Neural progenitor cell (in vitro differentiated cells): Measurements from ENCODE around the gene MSANTD1.

ENCODE experiments used
- CTCF ChIP-seq: fragments of 200-600 bp; sonication (generic); IDR thresholded peaks from 2 replicates; pipeline ENCODE4 v1.5.1; 2017; ENCODE audit warnings: antibody characterized with exemption, mild to moderate bottlenecking
- EZH2 ChIP-seq: fragments of 200-600 bp; sonication (generic); IDR thresholded peaks from 2 replicates; pipeline ENCODE4 v1.6.1; 2017; ENCODE audit warnings: antibody characterized with exemption, mild to moderate bottlenecking, moderate library complexity
- EZH2phosphoT487 ChIP-seq: fragments of 200-600 bp; sonication (generic); IDR thresholded peaks from 2 replicates; pipeline ENCODE4 v1.6.1; 2017; ENCODE audit warnings: antibody characterized with exemption

GRCh38 chr4:3213106-3213425 lies 35.9 kb upstream of the MSANTD1 start:
- no peak for TF ChIP-seq CTCF
- TF ChIP-seq EZH2phosphoT487, result no peak
- TF ChIP-seq EZH2, result no peak
